ENCODE results near the gene TCHH.

DNA sequence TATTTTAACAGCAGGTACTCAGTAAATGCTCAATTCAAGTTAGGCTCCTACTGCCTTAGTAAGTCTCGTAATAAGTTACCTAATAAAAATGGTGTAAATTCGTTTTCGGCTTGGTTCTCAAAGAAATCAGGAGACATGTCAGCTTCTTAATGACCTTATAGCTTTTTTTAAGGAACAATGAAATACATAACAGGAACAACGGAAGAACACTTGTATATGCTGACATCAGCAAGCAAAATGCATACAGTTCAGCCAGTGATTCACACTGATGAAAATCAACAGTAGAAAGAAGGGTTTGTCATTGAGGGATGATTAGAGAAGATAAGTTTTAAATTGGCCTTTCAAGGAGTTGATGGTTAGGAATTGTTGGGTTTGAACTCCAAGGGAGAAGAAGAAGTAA, 30.5 kb upstream of the TCHH start:
- TF ChIP-seq, protein P1, sequence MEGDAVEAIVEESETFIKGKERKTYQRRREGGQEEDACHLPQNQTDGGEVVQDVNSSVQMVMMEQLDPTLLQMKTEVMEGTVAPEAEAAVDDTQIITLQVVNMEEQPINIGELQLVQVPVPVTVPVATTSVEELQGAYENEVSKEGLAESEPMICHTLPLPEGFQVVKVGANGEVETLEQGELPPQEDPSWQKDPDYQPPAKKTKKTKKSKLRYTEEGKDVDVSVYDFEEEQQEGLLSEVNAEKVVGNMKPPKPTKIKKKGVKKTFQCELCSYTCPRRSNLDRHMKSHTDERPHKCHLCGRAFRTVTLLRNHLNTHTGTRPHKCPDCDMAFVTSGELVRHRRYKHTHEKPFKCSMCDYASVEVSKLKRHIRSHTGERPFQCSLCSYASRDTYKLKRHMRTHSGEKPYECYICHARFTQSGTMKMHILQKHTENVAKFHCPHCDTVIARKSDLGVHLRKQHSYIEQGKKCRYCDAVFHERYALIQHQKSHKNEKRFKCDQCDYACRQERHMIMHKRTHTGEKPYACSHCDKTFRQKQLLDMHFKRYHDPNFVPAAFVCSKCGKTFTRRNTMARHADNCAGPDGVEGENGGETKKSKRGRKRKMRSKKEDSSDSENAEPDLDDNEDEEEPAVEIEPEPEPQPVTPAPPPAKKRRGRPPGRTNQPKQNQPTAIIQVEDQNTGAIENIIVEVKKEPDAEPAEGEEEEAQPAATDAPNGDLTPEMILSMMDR (conservative IDR thresholded peaks at IDR 0.05; ENCODE audit: low read depth, low read length) = no peak
- no peak for TF ChIP-seq EZH2 (IDR thresholded peaks at IDR 0.05; ENCODE audit: borderline replicate concordance, low read depth, low read length, poor library complexity, severe bottlenecking)

Measured in A673 (cell line).